A549 treated with Hydrocortisone at 1 μM for 4 hours (cell line): ENCODE results near the gene NAB2. TPM values are rescaled to one million over a fixed set of nuclear protein-coding genes. Genes with fewer than 3 reads are reported as not detected.

Experiments used
- total RNA-seq: library from RNA; stranded (reverse); fragments of 200-300 nt; extraction: Qiagen RNA extraction; gene quantifications from 5 replicates; pipeline ENCODE4 v1.2.3, GENCODE V29; 2022

The NAB2 gene, protein sequence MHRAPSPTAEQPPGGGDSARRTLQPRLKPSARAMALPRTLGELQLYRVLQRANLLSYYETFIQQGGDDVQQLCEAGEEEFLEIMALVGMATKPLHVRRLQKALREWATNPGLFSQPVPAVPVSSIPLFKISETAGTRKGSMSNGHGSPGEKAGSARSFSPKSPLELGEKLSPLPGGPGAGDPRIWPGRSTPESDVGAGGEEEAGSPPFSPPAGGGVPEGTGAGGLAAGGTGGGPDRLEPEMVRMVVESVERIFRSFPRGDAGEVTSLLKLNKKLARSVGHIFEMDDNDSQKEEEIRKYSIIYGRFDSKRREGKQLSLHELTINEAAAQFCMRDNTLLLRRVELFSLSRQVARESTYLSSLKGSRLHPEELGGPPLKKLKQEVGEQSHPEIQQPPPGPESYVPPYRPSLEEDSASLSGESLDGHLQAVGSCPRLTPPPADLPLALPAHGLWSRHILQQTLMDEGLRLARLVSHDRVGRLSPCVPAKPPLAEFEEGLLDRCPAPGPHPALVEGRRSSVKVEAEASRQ
- 13.6 to 18.4 TPM (median 15.2 TPM) in 5 replicates for total RNA-seq

DNA sequence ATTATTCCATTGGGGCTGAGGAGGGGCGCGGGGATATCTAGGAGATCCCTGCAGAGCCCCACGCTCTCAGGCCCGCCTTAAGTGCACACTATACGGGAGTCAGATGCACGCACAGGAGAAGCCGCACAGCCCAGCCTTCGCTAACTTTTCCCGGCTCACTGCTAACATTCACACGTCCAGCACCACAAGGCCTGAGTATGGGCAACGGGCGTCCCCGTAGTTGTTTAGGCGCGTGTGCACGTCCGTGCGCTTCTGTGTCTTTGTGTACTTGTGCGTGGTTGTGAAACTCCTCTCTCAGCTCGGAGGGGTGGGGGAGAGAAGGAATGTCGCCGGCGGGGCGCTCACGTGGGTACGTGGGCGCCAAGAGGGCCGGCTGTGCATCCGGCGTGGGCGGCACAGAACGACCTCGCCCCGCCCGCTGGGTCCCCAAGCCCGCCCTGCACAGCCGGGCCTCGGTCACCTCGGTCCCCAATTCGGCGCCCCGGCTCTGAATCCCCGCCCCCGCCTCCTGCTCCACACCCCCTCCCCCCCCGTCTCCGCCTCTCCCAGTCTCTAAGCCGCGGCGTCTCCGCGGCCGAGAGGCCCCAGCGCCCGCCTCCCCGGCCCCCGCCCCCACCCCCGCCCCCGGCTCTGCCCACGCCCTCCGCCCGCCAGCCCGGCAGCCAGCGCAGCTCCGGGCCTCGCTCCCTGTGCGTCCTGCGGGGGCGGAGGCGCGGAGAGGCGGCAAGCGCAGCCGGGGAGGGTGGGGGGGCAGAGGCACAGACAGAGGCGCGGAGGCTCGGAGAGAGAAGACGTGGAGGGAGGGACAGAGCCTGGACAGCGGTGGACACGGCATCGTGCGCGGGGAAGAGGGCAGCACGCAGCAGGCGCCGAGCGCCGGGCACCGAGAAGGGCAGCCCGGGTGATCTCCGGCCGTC is at the start of gene NAB2:
TSS of gene NAB2 (plus strand) at position 761 of the 917 bp plus-strand sequence. CDS start 158 bp downstream, outside the sequence.

DNA sequence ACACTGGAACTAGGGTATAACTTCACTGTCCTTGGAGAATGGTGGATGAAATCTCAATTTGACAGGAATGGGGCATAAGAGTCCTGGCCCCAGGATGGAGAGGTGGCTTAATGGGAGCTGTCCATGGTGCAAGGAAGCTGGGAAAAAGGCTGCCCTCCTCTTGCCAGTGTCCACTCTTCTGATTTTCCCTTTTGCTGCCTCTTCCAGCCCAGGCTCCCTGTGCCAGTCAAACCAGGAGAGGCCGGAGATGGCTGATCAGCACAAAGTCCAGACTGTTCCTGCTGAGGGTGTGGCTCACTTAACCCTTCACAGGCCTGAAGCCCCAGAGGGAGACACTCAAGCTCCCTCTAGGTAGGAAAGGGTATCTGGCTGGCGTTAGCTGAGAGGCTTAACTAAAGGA is 39.0 kb upstream of the NAB2 start, which contains the start of gene MYO1A:
TSS of gene MYO1A (minus strand) at position 240 of the 400 bp plus-strand sequence. CDS start 1,806 bp downstream, outside the sequence.

DNA sequence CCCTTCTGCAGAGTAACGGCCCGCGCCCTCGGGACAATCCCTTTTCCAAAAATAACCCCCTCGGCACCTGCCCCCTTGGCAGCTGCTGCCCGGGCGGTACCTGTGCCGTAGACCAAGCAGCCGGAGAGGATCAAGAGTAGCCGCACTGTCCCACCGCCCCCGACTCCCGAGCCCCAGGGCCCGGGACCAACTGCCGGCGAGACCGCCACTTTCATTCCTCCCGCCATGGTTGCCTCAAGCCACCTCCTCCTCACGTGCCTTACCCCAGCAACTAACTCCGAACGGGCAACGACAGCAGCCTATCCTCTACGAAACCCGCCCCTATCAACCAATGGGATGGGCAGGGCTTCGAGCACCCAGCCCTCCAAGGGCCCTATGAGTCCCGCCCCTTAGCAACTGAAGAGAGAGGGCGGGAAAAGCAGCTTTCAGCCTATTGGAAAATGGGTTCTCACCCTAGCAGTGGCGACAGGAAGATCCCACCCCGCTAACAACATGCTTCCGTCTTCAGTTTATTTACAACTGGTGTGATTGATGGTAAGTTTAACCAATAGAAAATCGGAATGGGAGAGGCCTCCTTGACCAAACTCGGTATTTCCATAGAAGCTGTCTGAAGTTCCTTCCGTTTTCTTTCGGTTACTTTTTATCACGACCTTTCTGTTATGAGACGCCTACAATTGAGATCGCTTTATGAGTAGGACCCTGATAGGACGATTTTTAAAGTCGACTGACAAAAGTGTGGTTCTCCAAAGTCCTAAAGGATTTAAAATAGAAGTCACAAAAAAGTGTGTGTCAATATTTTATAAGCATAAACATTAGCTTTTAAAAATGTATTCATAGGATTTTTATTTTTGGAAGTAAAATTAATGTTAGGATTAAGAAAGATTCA is 10.2 kb upstream of the NAB2 start, which contains the start of gene NEMP1:
TSS of gene NEMP1 (minus strand) at position 273 of the 886 bp plus-strand sequence. CDS start at position 227, 46 bp downstream.

DNA sequence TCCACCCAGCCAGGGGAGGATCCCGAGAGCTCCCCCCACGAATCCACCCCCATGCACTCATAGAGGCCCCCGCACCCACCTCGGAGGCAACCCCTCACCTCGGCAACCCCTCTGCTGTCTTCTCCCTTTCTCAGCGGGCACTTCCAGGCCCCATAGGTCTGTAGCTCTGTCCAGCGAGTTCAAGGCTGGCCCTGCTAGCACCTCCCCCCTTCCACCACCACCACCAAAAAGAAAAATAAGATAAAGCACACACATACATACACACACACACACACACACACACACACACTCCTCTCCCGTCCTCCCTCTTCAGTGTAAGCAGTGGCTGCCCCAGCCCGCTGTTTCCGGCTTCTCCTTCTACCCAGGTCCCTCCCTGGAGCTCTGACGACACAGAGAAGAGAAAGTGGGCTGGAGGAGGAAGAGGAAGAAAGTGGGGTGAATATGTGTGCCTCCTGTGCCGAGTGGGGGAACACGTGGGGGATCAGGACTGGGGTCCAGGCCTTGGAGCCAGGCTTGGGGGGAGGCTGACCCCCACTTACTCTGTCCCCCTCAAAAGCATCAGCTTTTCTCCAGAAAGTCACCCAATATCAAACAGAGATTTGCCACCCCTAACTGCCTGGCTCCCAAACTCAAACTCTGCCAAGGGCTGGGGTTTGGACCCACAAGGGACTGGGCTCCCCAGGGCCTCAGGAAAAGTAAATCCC is 22.3 kb downstream of the NAB2 start, which contains the start of gene STAT6:
TSS of gene STAT6 (minus strand) at position 332 of the 704 bp plus-strand sequence. CDS start 3,084 bp downstream, outside the sequence.

DNA sequence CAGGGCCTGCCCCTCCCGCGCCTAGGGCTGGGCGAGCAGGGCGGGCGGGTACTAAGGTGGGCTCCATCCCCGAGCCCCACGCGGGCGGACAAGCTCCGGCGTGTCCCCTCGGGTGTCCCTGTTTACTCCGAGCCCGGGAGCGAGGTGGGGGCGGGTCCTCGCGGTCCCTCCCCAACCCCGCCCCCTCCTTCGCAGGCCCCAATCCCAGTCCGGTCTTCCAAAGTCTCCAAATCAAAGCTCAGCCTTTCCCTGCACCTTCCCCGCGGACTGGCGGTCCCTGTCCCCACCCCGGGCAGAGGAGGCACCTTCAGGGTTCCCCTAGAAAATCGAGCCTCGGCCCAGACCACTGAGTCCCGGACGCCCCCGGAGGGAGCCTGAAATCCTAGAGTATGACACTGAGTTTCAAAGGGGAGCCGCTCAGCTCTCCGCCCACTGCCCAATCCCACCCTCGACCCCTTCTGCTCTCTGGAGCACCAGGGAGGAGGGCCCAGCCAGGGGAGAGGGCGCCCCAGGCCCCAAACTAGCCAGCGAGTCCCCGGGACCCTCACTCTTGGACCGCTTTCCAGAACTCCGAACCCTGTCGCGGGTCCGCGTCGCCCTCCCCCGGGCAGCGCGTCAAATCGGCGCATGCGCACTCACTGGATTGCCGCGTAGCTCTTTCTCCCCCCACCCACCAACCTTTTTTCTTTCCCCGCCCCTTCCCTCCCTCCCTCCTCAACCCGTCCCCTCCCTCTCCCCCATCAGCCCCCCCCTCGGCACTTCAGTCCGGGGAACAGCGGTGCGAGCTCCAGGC is 39.0 kb downstream of the NAB2 start, which contains the start of gene LRP1:
TSS of gene LRP1 (plus strand) at position 758 of the 793 bp plus-strand sequence. CDS start 482 bp downstream, outside the sequence.

Other genes starting within 250 kb of the NAB2 start
- 0.06 TPM in 1 of 5 replicates, not detected in the others for gene SDR9C7, start 154.7 kb upstream of the NAB2 start, total RNA-seq
- gene RDH16, start 131.5 kb upstream of the NAB2 start, total RNA-seq = 0.12 to 0.22 TPM (median 0.15 TPM) in 5 replicates
- gene ZBTB39, start 82.6 kb upstream of the NAB2 start, total RNA-seq = 3.9 to 6.7 TPM (median 5.5 TPM) in 5 replicates
- gene TAC3, start 72.6 kb upstream of the NAB2 start, total RNA-seq = 0.15 to 0.18 TPM in 2 of 5 replicates, not detected in the others
- gene MYO1A, start 39.0 kb upstream of the NAB2 start, total RNA-seq = 0.21 to 0.40 TPM (median 0.23 TPM) in 5 replicates
- 14.0 to 19.3 TPM (median 15.1 TPM) in 5 replicates for gene NEMP1, start 10.3 kb upstream of the NAB2 start, total RNA-seq
- gene STAT6, start 22.2 kb downstream of the NAB2 start, total RNA-seq = 41.7 to 48.9 TPM (median 46.6 TPM) in 5 replicates
- 12.2 to 18.6 TPM (median 13.7 TPM) in 5 replicates for gene LRP1, start 39.4 kb downstream of the NAB2 start, total RNA-seq
- not detected in 5 replicates for gene LRP1-AS, start 58.5 kb downstream of the NAB2 start, total RNA-seq
- 4.1 to 6.0 TPM (median 5.1 TPM) in 5 replicates for gene NXPH4, start 127.7 kb downstream of the NAB2 start, total RNA-seq
- gene SHMT2, start 140.6 kb downstream of the NAB2 start, total RNA-seq = 112 to 153 TPM (median 121 TPM) in 5 replicates
- gene STAC3, start 162.1 kb downstream of the NAB2 start, total RNA-seq = 0.18 to 0.36 TPM (median 0.30 TPM) in 5 replicates